Measurements from ENCODE around the gene CACNA2D1.

Gene CACNA2D1

GRCh38 chr7:81919494-81919893, 524.1 kb downstream of the CACNA2D1 start:
- in situ Hi-C loops (cut with HindIII; ENCODE audit: low sequenced_read_pairs): no loop called here

- in situ Hi-C loops (cut with HindIII; ENCODE audit: low sequenced_read_pairs): no loop called here
Measured at GRCh38 chr7:81908220-81908619, 535.4 kb downstream of the CACNA2D1 start.

GRCh38 chr7:81903115-81903514, 540.5 kb downstream of the CACNA2D1 start:
- in situ Hi-C loops (cut with HindIII; ENCODE audit: low sequenced_read_pairs): no loop called here

GRCh38 chr7:81902536-81902935, 541.0 kb downstream of the CACNA2D1 start:
- in situ Hi-C loops (cut with HindIII; ENCODE audit: low sequenced_read_pairs): no loop called here

Data from DLD1 (cell line).